HG03558 (cell line): ENCODE data around the gene SLC39A3.

Source experiments
- ATAC-seq: cut with Tn5 transposase; IDR thresholded peaks from one replicate; pipeline ENCODE4 v1.9.1; 2021; ENCODE audit warnings: moderate number of reproducible peaks; ENCODE audit not compliant: unreplicated experiment; ENCODE audit errors: extremely low read depth

Gene SLC39A3

DNA sequence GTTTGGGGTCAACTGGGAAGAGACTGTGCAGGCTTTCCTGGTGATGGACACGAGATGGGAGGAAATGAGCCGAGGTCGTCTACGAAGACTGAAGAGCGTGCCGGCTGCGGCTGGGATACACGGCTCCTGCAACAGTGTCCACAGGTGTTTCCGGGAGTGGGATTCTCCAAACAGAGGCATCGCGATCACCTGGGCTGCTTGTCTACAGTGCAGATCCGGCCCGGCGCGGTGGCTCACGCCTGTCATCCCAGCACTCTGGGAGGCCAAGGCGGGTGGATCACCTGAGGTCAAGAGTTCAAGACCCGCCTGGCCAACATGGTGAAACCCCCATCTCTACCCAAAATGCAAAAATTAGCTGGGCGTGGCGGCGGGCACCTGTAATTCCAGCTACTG lies 11.6 kb upstream of the SLC39A3 start:
- no peak for ATAC-seq

DNA sequence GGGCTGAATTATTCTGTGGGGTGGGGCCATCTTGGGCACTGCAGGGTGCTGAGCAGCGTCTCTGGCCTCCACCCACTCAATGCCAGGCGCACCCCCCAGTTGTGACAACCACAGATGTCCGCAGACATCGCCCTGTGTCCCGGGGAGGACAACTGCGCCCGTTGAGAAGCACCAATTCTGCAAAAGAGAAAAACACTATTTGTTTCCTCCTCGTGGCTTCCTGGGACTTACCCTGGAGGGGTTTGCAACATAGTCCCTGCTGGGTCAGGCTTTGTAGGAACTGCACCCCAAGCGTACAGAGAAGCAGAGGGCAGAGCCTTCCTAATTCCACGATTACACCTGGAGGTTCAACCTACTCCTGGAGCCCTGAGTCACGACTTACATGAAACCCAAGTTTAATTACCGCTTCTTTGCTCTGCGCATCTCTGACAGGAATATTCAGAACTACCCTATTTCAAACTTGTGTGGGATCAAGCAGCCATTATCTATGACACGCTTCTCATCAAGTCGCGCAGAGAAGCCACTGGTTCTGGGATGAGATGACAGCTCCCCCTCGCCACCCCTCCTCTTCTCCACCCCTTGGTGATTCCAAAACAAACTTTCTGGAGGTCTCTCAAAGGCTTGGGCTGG lies 11.1 kb upstream of the SLC39A3 start:
- no peak for ATAC-seq

DNA sequence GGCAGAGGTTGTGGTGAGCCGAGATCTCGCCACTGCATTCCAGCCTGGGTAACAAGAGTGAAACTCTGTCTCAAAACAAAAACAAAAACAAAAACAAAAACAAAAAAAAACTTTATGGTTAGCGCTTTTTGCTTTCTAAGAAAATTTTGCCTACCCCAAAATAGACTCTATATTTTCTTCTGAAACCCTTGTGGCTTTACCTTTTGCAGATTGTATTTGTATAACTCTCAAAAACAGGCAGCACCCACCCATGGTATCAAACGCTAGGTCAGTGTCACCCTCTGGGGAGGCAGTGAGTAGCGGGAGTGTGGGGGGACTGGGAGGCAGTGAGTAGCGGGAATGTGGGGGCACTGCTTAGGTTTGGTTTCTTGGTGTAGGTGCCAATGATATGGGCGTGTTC lies 7.5 kb upstream of the SLC39A3 start:
- ATAC-seq, result no peak

DNA sequence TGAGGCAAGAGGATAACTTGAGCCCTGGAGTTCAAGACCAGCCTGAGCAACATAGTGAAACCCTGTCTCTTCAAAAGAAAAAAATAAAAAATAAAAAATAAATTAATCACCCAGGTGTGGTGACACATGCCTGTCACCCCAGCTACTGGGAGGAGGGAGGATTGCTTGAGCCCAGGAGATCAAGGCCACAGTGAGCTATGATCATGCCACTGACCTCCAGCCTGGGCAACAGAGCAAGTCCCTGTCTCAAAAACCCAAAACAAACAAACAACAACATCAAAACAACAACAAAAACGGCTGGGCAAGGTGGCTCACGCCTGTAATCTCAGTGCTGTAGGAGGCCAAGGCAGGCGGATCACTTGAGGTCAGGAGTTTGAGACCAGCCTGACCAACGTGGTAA lies 4.3 kb upstream of the SLC39A3 start:
- ATAC-seq, result no peak

DNA sequence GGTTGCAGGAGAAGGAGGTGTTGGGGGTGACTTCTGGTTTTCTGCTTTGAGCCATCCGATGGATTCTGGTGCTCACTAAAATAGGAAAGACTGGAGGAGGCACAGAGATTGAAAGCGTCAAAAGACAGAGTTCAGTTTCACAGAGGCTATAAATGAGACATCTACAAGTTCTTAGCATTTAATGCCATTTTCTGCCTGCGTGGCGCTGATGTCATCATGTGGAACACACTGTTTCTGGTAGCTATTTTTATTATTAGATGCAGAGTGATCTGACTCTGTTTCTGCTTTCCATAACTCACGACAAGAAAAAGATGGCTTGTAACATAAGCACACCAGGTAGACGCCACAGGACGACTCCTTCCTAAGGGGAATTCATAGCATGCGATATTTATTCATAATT lies 3.3 kb upstream of the SLC39A3 start:
- ATAC-seq, result no peak

DNA sequence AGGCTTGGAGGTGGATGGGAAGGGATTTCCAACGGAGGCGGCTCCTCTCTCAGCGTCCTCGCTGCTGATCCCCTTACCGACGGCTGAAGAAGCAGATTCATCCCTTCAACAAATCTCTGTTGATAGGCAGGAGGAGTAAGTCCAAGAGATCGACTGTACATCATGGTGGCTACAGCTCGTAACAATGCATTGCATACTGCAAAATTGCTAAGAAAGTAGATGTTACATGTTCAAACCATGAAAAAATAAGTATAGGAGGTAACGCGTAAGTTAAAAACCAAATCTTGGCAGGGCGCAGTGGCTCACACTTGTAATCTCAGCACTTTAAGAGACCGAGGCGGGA lies 468 bp upstream of the SLC39A3 start:
- no peak for ATAC-seq

DNA sequence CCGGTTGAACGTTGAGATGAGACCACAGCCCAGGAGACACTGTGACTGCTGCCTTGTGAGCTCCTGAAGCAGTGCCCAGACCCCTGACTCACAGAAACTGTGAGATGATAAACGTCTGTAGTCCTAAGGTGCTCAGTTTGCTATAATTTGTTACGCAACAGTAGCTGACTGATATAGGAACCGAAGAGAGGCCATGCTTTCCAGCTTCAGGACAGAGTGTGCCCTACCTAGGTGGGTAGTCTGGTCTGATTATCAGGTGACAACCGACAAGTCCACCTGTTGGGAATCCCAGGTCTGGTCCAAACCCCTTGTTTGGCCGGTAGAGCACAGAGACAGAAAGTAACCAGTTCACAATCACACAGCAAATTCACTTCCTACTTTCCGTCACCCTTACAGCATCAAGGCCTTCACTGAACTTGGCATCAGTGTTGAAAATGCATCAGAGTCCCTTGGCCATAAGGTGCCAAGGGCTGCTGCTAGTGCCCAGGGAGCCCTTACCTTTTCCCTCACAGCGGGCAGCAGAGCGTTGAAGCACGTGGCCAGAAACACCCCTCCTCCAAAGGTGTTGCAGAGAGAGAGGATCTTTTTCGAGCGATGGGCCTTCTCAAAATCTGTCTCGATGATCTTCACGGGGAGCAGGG lies 3.1 kb downstream of the SLC39A3 start:
- no peak for ATAC-seq

DNA sequence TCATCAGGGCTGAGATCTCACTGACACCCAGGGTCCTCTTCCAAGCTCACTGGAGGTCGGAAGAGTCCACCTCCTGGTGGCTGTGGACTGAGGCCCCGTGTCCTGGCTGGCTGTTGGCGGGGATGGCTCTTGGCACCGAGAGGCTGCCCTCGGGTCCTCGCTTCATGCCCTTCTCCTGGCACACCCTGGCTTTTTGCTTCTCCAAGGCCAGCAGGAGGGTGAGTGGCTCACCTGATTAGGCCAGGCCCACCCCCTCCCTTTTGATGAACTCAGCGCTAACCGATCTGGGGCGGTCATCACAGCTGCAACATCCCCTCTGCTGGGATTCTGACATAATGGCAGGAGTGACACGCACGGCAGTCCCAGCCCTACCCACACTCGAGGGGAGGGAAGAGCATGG lies 4.4 kb downstream of the SLC39A3 start:
- no peak for ATAC-seq

DNA sequence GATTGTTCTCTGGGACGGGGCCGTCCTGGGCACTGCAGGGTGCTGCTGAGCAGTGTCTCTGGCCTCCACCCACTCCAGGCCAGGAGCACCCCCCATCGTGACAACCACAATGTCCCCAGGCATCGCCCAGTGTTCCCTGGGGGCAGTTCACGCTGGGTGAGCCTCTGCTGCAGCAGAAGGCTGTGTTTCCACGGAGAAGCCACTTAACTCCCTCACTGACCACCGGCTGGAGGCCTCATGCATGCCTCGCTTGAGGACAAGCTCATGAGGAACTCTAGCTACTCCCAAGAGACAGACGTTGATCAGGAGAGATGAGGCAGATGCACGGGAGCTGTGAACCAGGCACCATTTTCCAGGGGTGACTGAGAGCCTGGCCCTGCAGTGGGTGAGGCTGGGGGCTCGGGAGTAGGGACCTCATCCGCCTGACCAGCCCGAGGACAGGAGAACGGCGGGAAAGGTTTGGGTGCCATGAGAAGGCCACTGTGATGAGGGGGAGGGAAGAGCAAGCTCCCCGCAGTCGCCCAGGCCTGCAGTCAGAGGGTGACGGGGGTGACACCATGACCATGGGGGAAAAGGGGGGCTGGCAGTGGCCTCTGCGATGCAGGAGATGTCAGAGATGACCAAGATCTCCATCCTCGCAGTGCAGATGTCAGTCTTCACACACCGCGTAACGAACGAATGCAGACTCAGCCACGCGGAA lies 5.1 kb downstream of the SLC39A3 start:
- ATAC-seq, result no peak

DNA sequence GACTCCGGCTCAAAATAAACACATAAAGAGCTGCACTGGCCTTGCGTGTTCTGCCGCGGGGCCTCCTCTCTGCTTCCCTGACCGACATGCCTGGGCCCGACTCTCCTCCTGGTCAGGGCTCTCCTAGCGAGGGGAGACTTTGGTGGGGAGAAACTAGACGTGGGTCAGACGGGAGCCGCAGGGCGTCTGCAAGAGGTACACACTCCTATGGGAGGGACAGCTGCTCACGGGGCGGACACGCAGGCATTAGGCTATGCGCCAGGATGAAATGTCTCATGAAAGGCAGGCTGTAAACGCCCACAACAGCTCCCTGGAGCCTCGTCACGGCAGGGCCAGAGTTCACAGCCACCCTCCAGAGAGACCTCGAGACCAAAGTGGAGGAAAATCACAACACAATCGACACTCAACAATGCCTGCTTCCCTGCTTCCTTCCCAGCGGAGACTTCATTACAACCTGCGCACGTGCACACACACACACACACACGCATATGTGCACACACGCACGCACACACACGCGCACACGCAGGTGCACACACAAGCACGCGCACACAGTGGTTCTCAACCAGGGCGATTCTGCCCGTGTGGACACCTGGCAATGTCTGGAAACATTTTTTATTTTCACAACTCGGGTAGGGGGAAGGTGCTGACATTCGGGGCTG lies 5.8 kb downstream of the SLC39A3 start:
- ATAC-seq, result no peak

DNA sequence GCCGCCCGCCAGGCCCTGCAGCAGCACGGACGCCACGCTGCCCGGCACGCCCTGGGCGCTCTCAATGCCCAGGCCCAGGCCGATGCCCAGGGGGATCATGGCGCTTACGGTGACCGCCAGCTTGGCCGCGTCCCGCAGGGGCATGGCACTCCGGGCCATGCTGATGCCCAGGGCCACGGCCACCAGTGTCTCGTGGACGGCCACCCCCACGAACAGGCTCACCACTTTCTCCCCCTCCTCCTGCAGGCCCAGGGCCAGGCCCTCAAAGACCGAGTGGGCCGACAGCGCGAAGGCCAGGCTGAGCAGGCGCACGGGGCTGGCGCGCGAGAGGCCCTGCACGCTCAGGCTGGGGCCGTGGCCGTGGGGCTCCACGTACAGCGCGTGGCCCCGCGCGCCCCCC lies 6.9 kb downstream of the SLC39A3 start:
- ATAC-seq, result no peak

DNA sequence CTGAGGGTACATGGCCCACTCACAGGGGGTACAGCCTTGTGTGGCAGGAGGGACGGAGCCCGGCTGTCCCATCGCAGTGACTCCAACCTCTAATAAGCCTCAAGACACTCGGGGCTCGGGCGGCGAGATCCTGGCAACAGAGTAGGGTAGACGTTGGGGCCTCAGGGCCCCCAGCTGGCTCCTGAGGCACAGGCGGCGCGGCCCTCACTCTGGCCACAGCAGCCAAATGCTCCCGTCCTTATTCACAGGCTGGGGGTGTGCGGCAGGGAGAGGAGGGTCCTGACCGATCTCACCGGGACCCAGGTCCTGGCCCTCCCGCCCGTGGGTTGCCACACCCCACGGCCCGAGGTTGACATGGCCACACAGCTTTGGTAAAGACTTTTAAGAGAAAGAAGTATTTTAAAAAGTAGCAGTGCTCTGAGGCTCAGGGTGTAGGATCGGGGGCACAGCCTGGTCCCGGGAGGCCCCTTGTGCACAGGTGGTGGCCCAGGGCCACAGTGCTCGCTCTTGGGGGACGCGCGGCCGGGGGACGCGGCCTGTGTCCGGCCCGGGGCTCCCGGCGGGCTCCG lies 7.6 kb downstream of the SLC39A3 start:
- no peak for ATAC-seq

DNA sequence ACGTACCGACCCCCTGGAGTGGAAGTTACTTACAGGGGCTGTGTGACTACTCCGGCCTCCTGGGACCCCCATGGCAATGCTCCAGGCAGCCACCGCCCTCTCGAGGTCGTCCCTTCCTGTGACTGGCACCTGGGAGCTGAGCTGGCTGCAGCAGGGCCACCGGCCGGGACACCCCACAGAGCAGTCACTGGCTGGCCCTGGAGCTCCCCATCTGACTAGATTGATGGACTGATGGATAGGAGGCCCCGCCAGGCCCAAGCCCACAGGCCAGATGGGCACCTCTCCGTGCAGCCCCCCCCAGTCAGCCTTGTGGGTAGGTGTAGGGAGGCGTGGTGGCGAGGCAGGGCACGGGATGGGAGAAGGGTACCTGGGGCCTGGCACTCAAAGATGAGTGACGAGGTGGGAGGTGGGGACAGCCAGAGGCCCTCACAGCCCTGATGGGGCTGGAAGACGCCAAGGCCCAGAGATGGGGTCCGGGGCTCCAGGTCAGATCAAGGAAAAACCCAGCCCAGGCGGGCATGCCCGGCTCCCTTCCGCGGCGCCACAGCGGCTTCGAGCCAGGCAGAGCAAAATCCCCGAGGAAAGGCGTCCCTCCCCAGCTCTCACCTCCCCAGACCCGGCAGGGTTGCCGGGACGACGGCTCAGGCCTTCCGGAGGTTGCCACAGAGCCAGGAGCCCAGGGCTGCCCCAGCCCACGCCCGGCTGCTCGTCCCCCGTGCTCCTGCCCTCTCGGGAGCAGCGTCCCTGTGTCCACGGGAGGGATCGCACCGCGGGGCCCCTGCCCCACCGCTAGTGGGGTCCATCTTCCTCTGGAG lies 8.4 kb downstream of the SLC39A3 start:
- no peak for ATAC-seq

DNA sequence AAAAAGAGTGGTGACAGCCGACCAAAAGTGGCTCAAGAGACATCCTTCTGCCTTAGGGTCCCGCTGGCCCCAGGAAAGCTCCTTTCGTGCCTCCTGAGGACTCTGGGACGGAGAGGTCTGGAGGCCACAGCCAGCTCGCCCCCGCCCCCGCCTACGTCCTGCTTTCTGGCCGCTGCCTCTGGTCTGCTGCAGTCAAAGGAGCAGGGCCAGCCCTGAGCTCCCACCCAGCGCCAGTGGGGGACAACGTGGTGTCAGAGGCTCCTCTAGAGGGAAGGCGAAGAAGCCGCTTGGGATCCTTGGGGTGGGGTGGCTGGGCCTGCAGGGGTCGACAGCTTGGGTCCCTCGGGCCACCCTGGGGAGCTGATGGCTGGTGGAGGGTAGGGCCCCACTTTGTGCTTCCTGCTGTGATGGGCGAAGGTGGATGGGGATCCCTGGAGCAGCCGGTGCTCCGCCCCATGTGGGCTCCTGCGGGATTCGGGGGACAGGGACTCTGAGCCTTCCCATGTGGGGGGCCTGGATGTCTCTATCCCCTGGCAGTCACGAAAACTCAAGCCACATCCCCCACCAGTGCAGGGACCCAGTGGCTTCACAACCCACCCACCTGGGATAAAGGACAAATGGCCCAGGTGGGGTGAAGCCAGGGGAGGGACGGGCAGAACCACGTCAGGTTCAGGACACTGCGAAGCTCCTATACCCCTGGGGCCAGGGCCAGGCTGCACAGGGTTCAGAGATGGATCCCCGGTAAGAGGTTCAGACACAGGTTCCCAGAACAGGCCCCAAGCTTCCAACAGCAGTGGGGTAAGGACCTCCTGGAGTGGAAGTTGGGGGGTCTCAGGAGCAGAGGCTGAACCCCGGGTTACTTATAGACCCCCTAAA lies 9.6 kb downstream of the SLC39A3 start:
- ATAC-seq, result no peak

DNA sequence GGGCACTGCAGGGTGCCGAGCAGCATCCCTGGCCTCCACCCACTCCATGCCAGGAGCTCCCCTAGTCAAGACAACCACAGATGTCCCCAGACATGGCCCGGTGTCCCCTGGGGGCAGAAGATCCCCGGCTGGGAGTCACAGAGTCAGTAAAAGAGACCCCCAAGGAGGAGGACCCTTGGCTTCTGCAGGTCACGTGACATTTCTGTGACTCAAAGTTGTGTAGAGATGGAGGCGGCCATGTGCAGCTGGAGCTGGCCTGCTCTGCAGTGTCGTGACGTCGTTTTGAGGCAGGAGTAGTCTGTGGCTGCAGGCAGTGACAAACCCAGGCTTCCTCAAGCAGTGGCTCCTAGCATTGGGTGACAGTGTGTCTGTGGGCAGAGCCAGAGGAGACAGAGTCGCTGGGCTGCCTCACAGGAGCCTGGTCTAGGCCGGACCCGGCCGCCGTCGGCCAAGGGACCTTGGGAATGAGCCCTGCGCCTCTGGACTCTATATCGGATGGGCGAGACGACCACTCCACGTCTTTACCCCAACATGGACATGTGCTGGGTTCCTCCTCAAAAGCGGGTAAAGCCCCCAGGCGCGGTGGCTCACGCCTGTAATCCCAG lies 10.9 kb downstream of the SLC39A3 start:
- ATAC-seq, result no peak

DNA sequence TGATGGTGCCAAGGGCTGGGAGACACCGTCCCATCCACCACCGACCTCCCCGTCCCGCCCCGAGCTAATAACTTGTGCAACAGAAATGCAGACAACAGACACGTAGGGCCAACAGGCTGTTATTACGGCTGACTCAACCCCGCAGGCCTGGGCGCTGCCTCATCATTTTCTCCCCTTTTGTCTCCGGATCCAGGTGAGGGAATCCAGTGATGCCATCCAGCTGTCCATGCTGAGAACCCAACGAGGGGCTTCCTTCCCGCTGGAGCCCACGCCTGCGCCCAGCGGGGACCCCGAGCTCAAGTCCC lies 12.2 kb downstream of the SLC39A3 start:
- ATAC-seq, result no peak

DNA sequence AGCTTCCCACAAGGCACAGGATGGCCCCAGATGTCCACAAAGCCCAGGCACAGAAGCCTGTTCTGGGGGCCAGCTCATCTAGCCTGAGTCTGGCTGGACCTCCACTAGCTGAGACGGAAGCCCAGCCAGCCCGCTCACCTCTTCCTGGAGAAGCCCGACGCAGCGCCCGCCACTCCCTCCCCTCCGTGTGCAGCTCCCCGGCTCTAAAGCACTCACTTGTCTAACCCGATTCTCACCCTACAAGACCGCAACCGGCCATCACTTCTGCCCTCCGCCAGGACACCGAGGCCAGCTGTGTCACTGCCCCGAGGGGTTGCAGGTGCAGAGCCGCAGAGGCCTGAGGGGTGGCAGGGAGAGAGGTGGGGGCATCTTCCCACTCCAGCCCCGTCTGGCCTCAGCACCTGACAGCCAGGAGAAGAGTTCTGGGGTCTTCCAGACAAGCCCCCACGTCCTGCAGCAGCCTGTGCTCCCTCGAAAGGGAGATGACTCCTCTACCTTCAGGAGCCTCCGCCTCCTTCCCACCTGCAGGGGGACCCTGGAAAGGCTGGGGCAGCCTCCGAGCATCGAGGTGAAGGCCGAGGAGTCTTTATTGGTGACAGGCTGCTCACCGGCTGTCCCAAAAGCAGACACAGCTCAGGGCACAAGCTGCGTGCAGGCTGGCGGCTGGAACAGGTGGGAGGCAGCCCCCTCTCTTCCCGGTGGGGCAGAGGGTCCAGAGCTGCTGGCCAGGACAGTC lies 12.7 kb downstream of the SLC39A3 start:
- no peak for ATAC-seq

DNA sequence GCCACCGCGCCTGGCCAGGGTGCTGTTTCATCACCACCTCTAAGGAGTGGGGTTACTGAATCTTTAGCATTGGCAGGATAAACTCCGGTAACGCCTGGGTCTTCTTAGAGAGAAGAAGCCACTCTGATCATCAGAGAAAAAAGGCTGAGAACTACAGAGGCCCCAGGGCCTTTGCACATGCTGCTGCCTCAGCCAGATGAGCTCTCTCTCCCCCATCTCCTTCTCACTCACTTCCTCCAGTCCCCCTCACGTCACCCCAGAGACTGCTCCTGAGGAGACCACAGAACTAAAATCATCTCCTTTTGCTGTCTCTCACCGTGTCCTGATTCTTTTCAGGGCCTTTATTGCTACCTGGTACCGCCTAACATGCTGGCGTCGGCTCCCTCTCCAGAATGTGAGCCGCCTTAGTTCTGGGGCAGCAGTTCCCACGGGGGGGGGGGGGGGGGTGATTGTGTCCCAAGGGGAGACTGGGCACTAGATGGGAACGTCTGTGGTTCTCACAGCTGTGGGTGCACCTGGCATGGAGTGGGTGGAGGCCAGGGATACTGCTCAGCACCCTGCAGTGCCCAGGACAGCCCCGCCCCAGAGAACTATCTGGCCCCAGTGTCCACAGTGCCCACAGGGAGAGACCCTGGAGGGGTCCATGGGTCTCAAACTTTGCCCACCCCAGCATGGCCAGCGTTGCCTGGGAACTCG lies 13.5 kb downstream of the SLC39A3 start:
- ATAC-seq, result no peak
